Activated T-cell treated with anti-CD3 and anti-CD28 coated beads, Interleukin-2, amount 50 U/mL, for 1 hour (primary cell): ENCODE measurements around the gene TMCO1.
"Not testable (repeated sequence)": the region's sequence is repeated elsewhere in the genome, so short reads cannot be mapped to it uniquely, and the experiment has no call there.

ENCODE experiments used
- DNase-seq: peaks from one replicate; pipeline ENCODE4 v3.0.0-alpha.2; 2020

Gene TMCO1

DNA sequence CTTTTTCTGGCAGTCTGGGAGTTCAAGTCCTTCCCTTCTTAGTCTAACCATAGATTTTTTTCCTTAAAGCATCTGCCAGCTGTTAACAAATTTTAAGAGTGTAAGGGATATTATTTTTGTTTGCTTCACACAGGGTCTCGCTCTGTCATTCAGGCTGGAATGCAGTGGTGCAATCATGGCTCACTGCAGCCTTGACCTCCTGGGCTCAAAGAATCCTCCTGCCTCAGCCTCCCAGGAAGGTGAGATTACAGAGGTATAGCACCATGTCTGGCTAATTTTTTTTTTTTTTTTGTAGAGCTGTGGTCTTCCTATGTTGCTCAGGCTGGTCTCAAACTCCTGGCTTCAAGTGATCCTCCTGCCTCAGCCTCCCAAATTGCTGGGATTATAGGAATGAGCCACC, 23.8 kb downstream of the TMCO1 start:
- not testable (repeated sequence) for DNase-seq

DNA sequence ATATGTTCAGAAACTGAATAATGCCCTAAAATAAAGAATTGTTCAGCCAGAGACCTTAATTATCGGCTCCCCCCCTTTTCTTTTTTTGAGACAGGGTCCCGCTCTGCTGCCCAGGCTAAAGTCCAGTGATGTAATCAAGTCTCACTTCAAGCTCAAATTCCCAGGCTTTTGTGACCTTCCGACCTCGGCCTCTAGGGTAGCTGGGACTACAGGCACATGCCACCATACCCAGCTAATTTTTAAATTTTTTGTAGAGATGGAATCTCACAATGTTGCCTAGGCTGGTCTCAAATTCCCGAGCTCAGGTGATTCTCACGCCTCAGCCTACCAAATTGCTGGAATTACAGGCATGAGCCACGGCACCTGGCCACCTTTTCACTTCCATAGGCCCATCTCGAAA, 26.5 kb downstream of the TMCO1 start:
- DNase-seq = no peak

DNA sequence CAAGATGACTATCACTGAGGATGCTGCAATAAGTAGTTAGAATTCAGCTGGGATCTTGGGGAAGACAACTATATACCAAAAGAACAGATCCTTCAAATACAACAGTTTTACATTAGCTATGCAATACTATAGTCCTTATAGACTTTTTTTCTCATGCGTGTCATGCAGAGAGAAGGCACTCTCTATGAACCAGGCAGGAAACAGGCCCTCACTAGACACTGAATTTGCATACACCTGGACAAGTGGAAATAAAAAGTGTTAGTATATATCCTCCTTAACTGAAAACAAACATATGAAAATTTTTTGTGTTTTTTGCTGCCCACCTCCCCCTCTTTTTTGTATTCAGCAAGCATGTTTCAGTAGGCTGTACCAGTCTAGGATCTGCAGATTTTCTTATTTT, 29.9 kb downstream of the TMCO1 start:
- DNase-seq = no peak

DNA sequence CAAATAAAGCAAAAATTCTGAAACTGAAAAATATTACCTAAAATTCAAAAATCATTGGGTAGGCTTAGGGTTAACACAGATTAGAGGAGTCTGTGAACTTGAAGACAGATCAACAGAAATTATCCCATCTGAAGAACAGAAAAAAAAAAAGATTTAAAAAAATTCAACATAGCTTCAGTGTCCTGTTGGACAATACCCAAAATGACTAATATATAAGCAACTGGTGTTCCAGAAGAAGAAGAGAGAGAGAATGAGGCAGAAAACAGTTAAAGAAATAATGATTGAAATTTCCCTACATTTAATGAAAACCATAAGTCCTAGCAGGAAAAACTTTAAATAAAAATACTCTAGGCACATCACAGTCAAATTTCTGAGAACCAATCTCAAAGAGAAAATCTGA, 31.5 kb downstream of the TMCO1 start:
- no peak for DNase-seq

DNA sequence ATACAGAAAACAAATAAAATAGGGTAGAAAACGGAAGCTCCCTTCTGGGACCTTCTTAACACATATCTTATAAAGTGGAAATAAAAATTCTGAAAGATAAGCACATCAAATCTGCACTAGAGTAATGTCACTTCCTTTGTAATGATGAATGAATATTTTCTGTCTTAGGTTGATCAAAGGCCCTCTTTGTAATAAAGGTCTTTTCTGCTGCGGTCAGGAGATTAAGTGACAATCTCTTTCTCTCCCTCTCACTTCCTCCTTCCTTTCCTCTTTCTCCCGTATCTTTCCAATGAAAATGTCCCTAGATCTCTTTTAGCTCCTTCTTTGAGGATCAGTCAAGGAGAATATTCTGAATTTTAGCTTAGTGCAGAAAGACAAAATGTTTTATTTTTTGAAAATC, 33.8 kb downstream of the TMCO1 start:
- no peak for DNase-seq

DNA sequence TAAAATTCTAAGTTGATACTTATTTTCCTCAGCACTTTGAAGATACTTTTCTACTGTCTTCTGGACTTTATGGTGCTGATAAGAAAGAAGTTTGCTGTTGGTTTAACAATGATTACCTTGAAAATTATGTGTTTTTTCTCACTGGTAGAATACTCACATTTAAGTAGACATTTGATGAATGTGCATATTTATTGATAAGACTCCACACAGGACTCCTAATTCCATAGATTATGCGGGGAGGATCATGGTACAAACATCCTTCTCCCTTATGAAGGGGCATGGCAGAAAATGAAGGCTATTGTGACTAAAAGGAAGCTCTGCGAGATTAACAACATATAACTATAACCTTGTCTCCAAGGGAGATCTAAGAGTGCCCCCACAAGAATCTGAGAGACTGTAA, 41.8 kb downstream of the TMCO1 start:
- DNase-seq = no peak

DNA sequence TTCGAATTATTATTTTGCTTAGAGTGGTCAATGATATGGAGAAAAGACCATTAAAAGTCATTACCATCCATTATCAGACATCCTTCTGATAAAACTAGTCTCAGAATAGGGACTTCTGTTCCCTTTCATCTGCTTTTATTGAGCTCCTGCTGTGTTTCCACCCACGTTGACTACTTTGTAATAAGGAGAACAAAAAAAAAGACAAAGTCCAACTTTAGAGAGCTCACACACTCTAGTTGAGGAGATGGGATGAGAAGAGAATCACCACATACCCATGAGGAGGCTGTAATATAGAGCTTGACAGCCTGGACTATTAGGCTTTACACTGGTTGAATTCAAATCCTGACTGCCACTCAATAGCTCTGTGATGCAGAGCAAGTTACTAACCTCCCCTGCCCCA, 42.5 kb downstream of the TMCO1 start:
- DNase-seq = no peak

DNA sequence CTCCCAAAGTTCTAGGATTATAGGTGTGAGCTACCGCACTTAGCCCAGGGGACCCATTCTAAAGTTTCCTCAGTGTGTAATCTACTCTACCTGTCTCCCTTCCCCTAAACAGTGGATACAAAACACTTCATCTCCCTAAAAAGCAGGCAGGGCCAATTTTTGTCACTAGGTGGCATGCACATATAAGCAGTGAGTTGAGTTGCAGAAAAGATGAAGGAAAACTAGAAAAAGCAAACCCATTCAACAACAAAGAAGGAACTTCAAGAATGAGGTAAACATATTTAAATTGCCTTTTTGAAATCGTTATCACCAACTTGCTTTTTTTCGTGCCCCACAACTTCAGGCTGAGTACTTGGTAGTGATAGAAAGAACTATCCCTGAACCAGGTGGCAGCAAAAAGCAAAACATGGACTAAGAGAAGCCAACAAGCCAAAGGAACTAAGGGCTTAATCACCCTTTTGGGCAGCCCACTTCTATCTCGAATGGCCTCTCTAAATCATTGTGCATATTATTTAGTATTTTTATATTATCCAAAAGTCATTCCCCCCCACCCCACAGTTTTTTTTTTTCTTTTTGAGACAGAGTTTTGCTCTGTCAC, 50.7 kb downstream of the TMCO1 start:
- DNase-seq = no peak

DNA sequence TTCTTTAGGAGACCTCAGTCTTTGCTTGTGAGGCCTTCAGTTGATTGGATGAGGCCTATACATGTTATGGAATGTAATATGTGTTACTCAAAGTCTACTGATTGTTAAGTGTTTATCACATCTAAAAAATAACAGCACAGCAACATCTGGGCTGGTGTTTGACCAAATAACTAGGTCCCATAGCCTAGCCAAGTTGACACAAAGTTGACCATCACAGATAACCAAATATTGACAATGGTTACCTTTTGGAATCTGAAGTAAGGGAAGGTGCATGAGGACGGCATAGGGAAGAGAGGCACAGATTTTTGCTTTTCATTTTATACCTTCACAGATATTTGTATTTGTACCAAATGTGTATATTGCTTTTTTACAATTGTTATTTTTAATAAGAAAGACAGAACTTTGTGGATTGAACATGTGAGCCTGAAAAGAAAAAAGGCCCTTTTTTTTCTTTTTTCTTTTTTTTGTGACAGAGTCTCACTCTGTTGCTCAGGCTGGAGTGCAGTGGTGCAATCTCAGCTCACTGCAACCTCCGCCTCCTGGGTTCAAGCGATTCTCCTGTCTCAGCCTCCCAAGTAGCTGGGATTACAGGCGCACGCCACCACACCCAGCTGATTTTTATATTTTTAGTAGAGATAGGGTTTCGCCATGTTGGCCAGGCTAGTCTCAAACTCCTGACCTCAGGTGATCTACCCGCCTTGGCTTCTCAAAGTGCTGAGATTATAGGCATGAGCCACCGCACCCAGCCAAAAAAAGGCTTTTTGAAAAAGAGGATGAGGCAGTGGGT, 52.2 kb downstream of the TMCO1 start:
- DNase-seq = not testable (repeated sequence)

DNA sequence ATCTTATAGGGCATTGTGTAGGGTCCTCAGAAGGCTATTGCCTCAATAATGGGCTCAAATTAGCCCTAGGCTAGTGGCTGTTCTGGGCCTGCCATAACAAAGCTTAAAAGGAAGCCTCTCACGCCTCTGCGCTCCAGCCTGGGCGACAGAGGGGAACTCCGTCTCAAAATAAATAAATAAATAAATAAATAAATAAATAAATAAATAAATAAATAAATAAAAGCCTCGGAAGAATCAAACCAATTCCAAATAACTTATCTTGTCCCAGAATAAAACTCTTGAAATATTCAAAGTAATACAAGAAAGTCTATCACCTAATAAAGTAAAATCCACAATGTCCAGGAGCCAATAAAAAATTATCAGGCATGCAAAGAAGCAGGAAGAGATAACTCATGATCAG, 55.9 kb downstream of the TMCO1 start:
- no peak for DNase-seq

DNA sequence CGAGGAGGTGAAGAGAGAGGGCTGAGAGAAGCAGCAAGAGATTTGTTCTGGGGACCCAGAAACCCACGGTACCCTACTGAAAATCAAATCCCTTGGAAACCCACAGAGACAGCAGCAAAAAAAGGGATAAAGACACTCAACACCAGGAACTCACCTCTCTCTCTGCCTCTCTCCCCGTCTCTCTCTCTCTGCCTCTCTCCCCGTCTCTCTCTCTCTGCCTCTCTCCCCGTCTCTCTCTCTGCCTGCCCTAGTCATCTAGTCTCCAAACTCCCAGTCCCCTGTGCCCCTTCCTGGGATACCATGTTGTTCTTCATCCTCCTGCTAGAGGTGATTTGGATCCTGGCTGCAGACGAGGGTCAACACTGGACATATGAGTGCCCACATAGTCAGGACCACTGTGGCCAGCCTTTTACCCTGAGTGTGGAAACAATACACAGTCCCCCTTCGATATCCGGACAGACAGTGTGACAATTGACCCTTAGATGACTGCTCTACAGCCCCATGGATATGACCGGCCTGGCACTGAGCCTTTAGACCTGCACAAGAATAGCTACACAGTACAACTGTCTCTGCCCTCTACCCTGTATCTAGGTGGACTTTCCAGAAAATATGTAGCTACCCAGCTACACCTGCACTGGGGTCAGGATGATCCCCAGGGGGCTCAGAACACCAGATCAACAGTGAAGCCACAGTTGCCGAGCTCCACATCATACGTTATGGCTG, 60.5 kb downstream of the TMCO1 start:
- DNase-seq = no peak

DNA sequence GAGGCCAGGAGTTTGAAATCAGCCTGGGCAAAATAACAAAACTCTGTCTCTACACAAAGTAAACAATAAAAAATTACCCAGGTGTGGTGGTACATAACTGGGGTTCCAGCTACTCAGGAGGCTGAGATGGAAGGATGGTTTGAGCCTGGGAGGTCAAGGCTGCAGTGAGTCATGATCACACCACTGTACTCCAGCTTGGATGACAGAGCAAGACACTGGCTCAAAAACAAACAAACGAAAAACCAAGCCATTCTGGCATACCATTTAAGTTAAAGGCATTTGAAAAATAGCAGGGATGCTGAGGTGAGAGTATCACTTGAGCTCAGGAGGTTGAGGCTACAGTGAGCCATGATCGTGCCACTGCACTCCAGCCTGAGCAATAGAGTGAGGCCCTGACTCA, 65.0 kb downstream of the TMCO1 start:
- DNase-seq = no peak

DNA sequence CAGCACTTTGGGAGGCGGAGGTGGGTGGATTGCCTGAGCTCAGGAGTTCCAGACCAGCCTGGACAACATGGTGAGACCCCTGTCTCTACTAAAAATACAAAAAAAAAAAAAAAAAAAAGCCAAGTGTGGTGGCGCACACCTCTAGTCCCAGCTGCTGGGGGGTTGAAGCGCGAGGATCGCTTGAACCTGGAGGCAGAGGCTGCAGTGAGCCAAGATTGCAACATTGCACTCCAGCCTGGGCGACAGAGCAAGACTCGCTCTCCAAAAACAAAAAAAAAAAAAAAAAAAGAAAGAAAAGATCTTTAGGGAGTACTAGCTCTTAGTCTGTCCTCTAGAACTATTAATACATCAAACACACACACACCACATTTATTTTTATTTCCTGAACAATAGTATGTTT, 66.7 kb downstream of the TMCO1 start:
- not testable (repeated sequence) for DNase-seq

DNA sequence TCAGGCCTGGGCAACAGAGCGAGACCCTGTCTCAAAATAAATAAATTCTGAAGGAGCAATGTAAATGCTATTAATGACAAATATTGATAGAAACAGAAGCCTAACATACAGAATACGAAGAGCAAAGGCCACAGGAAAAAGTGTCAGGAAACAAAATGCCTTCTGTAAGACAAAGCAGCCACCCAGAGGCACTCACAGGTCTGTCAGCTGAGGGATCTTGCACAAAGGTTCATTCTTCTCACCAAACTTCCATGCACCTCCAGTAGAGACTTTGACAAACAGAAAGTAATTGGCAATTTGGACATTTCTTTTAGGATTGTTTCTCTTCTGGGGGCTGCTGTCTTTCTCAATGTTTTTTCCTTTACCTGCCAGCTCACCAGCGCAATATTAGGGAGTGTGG, 69.1 kb downstream of the TMCO1 start:
- no peak for DNase-seq

DNA sequence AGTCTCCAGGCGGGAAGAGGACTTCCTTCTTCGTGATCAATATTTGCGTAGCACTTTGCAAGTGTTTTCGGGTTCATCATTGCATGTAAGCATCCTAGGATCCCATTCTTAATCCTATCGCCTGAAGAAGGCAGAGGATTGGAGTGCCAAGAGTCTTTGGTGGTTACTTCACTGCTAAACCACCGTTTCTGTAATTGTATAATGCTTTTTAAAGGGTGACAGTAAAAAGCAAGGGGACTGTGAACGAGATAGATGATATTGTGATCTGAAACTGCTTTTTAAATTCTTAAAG, 70.0 kb downstream of the TMCO1 start:
- DNase-seq = no peak

DNA sequence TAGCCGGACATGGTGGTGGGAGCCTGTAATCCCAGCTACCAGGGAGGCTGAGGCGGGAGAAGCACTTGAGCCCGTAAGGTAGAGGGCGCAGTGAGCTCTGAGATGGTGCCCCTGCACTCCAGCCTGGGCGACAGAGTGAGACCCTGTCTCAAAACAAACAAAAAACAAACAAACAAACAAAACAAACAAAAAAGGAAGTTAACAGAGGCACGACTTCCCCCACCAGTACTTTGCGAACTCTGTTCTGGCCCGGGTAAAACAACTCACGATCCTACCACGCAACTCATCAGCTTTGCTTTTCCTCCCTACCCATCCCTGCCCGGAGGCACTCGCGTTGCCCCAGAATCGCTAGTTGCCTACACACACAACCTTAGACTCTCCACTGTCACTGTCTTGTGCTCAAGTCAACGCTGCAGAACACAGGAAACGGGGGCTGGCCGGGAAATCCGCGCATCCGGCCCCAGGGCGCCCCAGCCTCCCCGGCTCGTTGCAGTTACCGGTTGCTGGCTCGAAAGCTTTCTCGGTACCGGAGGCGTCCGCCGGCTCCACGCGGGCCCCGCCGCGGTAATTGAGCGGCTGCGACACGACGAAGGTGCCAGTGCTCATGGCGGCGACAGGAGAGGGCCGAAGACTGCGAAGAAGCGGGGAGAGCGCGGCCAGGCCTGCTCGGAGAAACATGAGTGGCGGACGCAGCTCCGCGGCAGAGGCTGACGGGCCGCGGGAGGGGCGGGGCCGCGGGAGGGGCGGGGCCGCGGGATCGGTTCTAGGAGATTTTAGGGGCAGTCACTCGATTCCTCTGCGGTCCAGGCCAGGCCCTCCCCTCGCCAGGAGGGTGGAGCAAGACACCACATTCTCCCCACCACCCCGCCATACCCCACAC, 70.5 kb downstream of the TMCO1 start, which contains the start of gene ALDH9A1:
ALDH9A1 (minus strand) TSS at position 682 of the 880 bp plus-strand sequence; CDS start at position 678, 4 bp downstream.
- peak; percentile 86 for DNase-seq

DNA sequence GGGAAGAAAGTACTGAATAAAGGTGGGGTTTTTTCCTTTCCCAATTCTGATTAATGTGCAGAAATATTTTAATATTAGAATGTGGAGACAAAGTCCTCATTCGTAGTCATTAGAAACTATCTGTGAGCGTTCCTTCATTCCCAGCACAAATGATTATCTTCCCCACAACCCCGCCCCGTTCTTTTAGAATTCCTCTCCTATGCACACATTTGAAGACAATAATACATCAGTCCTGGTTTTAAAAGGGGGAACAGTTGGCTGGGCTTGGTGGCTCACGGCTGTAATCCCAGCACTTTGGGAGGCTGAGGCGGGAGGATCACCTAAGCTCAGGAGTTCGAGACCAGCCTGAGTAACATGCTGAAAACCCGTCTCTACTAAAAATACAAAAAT, 71.2 kb downstream of the TMCO1 start:
- DNase-seq = no peak

DNA sequence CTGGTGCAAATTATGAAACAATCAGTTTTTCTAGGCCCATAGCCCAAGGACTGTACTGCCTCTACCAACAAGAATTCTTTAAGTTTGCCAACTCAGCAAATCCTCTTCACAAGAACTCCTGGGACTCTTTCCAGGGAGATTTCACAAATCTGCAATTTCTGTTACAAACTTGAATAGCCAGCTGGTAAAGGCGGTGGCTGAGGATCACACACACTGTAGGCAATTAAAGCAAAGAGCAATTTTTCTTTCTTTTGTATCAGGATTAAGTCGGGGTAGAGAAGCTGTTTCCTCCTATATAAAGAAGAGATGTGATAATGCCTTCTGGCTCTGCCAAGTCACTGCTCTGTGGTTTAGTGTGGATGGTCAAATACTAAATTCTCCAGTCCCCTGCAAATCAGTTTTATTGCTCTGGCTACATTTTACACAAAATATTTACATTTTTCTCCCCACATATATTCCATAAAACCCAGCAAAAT, 72.0 kb downstream of the TMCO1 start:
- DNase-seq = no peak

DNA sequence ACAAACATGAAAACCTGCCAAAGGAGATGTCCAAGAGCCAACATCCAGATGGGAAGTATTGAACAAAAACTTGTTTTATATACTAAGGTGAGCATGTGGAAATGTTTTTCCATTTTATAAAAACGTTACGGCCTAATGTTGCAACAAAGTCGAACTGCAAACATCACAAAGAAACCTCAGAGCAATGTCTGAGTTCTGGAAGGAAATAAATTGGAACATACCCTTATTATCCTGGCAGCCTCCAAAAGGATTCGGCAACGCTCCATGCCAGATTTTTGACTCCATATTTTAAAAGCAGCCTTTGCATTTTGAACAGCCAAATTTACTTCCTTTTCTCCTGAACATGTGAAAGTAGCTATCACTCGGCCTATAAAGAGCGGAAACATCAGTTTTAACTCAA, 73.6 kb downstream of the TMCO1 start:
- no peak for DNase-seq

DNA sequence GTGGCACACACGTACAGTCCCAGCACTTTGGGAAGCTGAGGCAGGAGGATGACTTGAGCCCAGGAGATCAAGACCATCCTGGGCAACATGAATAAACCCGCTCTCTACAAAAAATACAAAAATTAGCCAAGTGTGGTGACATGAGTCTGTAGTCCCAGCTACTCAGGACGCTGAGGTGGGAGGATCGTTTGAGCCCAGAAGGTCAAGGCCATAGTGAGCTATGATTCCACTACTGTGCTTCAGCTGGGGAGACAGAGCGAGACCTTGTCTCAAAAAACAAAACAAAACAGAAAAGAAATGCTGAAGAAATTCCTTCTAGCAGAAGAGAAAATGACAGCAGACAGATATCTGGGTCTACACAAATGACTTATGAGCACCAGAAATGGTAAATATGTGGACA, 80.6 kb downstream of the TMCO1 start:
- no peak for DNase-seq

DNA sequence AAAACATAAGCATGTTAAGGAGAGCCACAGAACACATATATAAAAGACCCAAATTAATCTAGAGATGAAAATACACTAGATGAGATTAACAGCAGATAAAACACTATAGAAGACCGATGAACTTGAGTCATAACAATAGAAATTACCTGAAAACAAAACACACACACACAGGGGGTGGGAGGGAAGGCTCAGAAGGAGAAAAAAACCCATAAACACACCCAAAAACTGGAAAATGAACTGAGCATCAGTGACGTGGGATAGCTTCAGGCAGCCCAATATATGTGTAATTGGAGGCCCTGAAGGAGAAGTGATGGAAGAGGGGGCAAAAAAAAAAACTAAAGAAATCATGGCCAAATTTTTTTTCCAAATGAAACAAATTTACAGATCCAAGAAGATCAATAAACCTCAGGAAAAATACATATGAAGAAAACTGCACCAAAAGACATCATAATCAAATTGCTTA, 81.7 kb downstream of the TMCO1 start:
- DNase-seq = no peak

DNA sequence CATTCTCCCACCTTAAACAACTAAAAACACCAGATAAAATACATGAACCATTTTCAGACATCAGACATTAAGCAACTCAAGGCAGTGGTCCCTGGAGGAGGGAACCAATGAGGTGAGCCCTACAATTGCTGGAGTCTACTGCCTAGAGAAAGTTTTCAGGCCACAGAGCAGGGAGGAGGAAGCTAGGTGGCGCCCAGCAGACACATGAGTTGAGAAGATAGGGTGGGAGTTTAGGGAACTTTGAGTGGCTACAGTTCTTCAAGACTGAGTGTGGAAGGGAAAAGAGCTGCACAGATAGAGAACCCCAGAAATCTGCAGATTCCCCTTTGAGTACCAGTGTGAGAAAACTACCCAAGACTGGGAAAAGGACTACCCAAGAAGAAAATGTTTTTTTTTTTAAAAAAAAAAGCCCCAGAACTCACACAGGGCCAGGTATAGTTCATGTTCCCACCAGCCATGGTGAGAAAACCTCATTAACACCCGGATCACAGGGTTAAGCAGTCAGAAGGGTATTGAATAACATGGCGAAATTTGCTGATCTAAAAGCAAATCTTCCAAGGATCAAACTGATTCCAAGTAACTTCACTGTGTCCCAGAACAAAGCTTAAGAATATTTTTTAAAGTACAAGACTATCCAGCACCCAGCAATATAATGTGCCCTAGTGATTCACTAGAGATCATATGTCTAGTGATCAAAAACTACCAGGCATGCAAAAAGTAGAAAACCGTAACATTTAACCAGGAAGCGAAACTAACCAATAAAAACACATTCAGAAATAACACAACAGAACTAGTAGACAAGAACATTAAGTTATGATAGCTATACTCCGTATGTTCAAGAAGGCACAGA, 82.3 kb downstream of the TMCO1 start:
- DNase-seq = no peak
